Activated naive CD8-positive, alpha-beta T cell treated with anti-CD3 and anti-CD28 coated beads, Interleukin-2, amount 50 U/mL, for 16 hours (primary cell): Measurements from ENCODE around the gene TEF.

ENCODE experiments used
- DNase-seq: peaks from one replicate; pipeline ENCODE4 v3.0.0-alpha.2; 2020; ENCODE audit warnings: low read depth, low spot score

The TEF gene

GRCh38 chr22:41353862-41354575, 27.7 kb upstream of the TEF start:
- no peak for DNase-seq

GRCh38 chr22:41354979-41355378, 26.8 kb upstream of the TEF start:
- no peak for DNase-seq

DNA sequence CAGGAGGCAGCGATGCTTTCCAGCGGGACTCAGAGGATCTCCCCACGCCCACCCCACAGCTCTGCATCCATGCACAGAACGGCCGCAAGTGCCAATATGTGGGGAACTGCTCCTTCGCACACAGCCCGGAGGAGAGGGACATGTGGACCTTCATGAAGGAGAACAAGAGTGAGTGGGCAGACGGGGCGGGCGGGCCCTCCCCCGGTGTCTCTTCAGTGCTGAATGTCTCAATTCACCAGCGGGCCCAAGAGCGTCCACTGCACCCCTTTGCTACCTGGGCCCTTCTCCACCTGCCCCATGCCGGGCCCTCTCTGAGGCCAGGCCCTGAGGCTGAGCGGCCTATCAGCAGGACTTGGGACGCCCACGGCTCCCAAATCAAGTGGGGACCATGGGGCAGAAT, 25.8 kb upstream of the TEF start:
- DNase-seq = no peak

DNA sequence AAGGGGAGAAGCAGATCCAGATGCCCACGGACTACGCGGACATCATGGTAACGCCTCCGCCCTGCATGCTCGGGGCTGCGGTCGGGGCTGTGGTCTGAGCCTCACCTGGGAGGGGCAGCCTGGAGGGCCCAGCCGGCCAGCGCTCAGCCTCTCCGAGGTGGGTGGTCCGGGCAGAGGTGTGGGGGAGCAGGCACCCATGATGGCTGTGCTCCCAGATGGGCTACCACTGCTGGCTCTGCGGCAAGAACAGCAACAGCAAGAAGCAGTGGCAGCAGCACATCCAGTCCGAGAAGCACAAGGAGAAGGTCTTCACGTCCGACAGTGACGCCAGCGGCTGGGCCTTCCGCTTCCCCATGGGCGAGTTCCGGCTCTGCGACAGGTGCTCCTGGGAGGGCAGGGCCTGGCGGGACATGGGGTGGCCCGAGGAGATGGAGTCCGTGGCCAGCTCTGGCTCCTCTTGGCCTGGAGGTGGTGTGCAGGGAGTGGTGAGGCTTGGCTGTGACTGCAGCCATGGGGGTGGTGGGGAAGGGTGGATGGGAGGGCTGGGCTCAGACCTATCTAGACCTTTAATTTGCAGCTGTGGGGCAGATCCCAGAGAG, 25.2 kb upstream of the TEF start:
- no peak for DNase-seq

- no peak for DNase-seq
These were observed 24.6 kb upstream of the TEF start for GRCh38 chr22:41357191-41357590.

GRCh38 chr22:41358927-41359326, 22.8 kb upstream of the TEF start:
- no peak for DNase-seq

GRCh38 chr22:41359376-41359775, 22.4 kb upstream of the TEF start:
- no peak for DNase-seq

DNA sequence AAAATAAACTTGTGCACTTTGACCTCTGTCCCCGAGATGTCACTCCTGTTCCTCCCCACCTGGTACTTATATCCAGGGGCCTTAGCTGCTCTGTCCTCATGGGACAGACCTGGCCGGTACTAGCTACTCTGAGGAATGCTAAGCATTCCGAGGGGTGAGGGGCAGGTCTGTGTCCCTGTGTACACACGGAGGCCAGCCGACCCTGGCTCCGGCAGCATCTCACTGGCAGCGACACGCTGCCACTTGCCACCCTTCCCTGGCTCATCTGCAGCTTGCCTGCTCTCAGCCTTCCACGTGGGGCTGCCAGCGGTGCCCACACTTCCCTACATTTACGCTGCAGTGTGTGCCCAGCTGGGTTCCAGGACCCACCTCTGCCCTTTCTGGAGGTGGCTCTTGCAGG, 21.6 kb upstream of the TEF start:
- DNase-seq = no peak

- DNase-seq = no peak
These were observed 19.9 kb upstream of the TEF start for GRCh38 chr22:41361716-41362310.

GRCh38 chr22:41362615-41363014, 19.1 kb upstream of the TEF start:
- no peak for DNase-seq

DNA sequence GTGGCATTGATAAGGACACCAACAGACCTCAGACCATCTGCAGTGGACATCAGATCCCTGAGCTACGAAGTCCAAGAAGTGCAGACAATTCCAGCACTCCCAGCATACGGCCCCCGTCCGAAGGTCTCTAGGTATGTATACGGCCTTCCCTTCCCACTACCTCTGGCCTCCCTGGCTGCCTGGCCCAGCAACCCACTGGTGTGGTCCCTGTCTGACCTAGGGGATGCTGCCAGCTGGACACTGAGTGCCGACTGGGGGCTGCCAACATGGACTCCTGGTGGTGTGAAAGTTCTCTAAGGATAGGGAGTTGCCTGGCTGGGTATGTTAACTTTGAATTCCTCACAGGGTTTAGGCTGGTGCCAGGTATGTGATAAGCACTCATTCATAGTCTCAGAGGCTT, 17.5 kb upstream of the TEF start:
- no peak for DNase-seq

DNA sequence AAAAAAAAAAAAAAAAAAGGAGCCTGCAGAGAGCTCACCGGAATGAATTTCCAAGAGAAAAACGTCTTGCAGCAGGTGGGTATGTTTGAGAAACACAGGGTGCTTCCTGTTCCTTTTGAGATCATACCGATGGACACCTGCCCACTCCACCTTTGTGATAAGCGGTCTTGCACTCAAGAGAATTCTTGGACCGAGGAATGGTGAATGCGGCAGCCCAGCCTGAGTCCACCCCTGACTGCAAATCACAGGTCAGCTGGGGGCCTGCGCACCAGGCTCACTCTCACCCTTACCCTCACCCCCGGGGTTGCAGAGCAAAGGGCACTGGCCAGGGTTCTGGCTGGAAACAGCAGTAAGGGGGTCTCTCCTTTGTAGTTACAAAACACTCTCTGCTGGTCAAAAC, 16.8 kb upstream of the TEF start:
- no peak for DNase-seq

DNA sequence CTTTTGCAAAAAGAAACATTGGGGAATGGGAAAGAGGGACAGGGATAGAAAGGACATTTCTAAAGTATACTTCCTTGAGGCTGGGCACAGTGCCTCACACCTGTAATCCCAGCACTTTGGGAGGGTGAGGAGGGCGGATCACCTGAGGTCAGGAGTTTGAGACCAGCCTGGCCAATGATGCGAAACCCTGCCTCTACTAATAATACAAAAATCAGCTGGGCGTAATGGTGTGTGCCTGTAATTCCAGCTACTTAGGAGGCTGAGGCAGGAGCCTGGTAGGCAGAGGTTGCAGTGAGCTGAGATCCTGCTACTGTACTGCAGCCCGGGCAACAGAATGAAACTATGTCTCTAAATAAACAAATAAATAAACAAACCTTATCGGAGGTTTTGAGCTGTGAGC, 16.3 kb upstream of the TEF start:
- DNase-seq = no peak

DNA sequence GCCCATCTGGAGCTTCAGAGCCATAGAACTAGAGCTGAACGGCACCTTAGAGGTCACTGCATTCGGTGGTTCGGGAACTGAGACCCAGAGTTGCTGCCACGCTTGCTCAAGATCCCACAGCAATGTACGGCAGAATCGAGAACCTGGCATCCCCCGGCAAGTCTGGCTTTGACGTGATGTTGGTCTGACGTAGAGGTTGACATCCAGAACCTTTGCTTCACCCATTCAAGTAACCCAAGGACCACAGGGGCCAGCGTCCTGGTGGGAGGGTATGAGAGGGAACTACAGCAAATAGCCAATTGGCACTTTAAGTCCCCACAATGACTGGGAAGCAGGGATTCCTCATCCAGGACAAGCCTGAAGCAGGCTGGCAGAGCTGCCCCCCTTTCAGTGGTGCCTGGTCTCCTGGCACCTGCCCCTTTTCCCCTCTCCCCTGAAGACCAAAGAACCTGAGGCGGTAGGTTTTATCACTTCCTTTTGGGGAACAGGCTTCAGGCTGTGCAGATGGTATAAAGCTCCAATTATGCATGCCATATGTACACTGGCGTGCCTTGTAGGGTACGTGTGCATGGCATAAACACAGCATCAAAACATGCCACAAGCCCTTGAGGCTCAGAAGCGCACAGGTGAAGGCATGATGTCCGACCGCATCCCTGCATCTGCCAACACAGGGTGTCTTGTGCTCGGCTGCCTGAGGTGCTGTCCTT, 15.3 kb upstream of the TEF start:
- no peak for DNase-seq

DNA sequence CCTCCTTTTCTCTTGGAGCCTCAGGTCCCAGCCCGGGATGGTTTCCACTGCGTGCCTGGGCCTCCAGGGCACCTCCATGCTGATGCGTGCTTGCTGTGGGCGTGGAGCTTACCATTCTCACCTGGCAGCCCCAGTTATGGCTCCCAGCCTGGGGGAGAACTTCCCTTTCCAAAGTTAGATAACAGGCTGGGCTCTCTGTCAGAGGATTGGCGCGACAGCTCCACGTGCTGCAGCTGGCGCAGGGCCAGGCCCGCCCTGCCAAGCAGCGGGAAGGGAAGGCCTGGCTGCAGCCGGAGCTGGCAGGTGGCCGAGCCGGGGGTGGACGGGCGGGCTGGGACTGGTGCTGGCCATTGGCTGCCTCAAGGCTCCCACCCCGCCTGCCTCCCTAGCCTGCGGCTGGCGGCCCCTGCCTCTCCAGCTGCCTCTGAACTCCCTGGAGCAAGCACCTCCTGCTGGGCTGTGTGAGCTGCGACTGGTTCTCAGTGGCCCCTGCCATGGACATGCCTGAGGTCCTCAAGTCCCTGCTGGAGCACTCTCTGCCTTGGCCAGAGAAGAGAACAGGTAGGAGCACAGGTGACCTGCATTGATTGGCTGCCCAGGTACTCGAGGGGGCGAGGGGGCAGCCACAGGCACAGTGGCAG, 14.6 kb upstream of the TEF start:
- DNase-seq = no peak

- DNase-seq = no peak
These were observed 13.8 kb upstream of the TEF start for GRCh38 chr22:41367680-41368542.

- DNase-seq = no peak
These were observed 13.0 kb upstream of the TEF start for GRCh38 chr22:41368543-41369423.

DNA sequence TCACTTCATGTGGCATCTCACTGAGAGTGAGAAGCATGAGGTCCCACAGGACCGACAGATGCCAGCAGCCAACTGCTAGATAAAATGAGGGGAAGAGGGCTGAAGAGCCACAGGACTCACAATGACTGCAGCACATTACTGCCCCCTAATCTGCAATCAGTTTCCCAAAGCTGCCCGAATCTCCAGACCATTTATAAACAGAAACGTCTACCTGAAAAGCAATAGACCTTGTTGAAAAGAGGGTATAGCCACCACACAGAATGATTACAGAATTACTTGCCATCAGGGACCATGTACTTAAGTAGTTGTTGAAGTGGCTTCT, 12.4 kb upstream of the TEF start:
- DNase-seq = no peak

DNA sequence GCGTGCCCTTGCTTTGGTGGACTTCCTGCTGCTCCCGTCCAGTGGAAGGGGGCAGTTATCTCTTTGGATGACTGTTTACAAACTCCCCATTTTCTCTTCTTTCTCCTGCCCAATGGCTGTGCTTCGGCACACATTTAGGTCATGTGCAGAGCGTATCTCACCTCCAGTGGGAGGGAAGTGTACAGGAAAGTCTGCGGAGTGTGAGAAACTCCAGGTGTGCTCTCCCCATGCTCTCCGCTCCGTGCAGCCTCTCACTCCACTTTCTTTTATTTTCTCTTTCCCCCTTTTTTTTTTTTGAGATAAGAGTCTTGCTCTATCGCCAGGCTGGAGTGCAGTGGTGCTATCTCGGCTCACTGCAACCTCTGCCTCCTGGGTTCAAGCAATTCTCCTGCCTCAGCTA, 11.9 kb upstream of the TEF start:
- DNase-seq = no peak

GRCh38 chr22:41377846-41378245, 3.9 kb upstream of the TEF start:
- no peak for DNase-seq

GRCh38 chr22:41380993-41381328, 781 bp upstream of the TEF start:
- DNase-seq = no peak
